ENCODE measurements around the gene SKP1.

The SKP1 gene

DNA sequence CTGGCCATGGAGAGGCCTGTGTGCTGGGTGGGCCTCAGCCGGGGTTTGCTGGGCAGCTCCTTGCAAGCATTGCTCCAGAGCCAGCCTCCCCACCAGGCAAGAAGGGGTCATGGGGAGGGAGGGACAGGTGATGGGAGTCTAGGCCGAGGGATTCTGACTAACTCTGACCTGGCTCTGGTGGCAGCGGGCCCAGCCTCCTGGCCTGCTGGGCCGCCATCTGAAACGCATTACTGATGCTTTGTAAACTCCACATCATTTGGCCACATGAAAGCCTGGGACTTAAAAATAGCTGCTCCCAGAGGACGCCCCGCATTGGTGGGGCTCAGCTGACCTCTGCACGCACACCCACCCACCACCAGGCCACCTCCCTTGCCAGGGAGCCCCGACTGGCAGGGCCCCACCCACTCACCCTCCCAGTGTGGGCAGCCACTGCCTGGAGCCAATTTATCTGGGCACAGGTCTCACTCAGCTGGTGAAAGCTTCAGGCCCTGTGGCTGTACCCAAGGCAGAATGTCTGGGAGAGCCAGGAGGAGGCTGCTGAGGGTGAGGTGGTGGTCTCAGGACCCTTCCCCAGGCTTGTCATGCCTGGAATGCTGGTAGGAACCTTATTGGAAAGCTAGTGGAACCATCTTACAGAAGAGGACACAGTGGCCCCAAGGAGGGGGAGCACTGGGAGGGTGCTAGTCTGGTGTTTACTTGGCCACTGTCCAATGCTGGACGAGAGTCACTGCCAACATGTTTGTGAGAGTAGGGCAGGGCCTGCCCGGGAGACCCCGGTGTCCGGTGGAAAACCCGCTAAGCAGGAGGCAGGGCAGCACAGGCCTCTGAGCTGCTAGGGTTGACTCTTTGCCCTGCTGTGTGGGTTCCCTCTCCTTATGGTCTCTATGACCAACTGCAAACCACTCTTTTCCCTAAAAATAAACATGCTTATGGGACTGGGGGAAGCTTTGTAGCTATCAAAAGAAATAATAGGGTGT, 51.4 kb downstream of the SKP1 start:
- no peak overlapping the region for H3K4me3 ChIP-seq (ENCODE audit: low read length)

DNA sequence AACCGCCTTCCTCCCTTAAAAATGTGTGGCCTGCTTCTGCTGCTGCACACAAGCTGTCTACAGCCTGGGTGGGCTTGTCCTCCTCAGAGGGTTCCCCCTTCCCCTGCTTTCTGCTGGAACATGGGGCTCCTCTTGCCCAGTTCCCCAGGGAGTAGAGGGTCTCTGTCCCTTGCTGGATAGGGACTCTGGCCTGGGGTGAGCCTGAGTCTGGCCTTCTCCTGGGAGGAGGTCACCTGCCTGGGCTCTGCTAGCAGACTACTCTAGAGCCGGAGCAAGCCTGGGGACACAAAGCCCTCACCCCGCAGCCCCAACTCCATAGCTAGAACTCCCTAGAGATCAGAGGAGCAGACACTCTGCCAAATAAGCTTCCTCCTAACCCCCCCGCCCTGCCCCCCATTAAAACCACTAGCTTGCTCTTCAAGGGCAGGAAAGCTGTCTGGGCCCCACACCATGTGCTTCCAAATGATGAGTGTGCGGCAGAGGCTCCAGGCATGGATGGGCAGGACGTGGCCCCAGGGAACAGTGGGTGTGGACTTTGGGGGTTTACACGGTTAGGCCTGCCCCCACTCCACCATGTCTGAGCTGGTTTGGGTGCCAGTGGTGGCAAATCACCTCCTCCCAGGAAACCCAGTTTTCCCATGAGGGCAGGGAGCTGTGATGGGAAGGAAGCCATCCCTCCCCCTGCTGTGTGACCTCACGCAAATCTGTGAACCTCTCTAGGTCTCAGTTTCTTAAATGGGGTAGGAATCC, 52.3 kb downstream of the SKP1 start:
- Histone ChIP-seq H3K4me1 (ENCODE audit: low read length) (peaks cover 16% of the 10 kb centered on the region), H3K9ac (ENCODE audit: low read length) (no peak overlapping the region), H4K20me1 (ENCODE audit: insufficient read depth, low read length) (no peaks in the 10 kb centered on the region), H3K9me3 (replicated peaks; ENCODE audit: insufficient read depth, low read length) (no peaks in the 10 kb centered on the region), H3F3A (ENCODE audit: insufficient read depth, low read length) (no peaks in the 10 kb centered on the region), H3K36me3 (replicated peaks; ENCODE audit: insufficient read depth, low read length) (no peaks in the 10 kb centered on the region), H3K9me2 (replicated peaks; ENCODE audit: insufficient read depth, low read length) (no peaks in the 10 kb centered on the region), H3K79me2 (ENCODE audit: low read length) (no peaks in the 10 kb centered on the region), H3K4me2 (ENCODE audit: low read depth, low read length) (no peak overlapping the region), H2AFZ (ENCODE audit: low read length) (no peak overlapping the region), H3K27me3 (replicated peaks; ENCODE audit: insufficient read depth, low read length) (no peaks in the 10 kb centered on the region), H3K4me3 (ENCODE audit: low read length) (no peak overlapping the region), H3K27ac (ENCODE audit: low read length) (no peak overlapping the region)
- no peak for DNase-seq
- no peak for TF ChIP-seq EZH2phosphoT487 (IDR thresholded peaks at IDR 0.05; ENCODE audit: low read length)
- TF ChIP-seq, protein P1, sequence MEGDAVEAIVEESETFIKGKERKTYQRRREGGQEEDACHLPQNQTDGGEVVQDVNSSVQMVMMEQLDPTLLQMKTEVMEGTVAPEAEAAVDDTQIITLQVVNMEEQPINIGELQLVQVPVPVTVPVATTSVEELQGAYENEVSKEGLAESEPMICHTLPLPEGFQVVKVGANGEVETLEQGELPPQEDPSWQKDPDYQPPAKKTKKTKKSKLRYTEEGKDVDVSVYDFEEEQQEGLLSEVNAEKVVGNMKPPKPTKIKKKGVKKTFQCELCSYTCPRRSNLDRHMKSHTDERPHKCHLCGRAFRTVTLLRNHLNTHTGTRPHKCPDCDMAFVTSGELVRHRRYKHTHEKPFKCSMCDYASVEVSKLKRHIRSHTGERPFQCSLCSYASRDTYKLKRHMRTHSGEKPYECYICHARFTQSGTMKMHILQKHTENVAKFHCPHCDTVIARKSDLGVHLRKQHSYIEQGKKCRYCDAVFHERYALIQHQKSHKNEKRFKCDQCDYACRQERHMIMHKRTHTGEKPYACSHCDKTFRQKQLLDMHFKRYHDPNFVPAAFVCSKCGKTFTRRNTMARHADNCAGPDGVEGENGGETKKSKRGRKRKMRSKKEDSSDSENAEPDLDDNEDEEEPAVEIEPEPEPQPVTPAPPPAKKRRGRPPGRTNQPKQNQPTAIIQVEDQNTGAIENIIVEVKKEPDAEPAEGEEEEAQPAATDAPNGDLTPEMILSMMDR (IDR thresholded peaks at IDR 0.05; ENCODE audit: low read length), result no peak
- TF ChIP-seq EZH2 (optimal IDR thresholded peaks at IDR 0.05; ENCODE audit: low read depth, low read length), result no peak

More for the DNA sequence above, 51.4 kb downstream of the SKP1 start:
- Histone ChIP-seq H2AFZ (ENCODE audit: low read length) (no peak overlapping the region), H3K27me3 (replicated peaks; ENCODE audit: insufficient read depth, low read length) (no peaks in the 10 kb centered on the region), H3K4me1 (ENCODE audit: low read length) (peaks cover 16% of the 10 kb centered on the region), H3K4me2 (ENCODE audit: low read depth, low read length) (no peak overlapping the region), H3K9me3 (replicated peaks; ENCODE audit: insufficient read depth, low read length) (no peaks in the 10 kb centered on the region), H3K36me3 (replicated peaks; ENCODE audit: insufficient read depth, low read length) (no peaks in the 10 kb centered on the region), H4K20me1 (ENCODE audit: insufficient read depth, low read length) (no peaks in the 10 kb centered on the region), H3K27ac (ENCODE audit: low read length) (no peak overlapping the region), H3K9ac (ENCODE audit: low read length) (no peak overlapping the region), H3K79me2 (ENCODE audit: low read length) (no peaks in the 10 kb centered on the region), H3K9me2 (replicated peaks; ENCODE audit: insufficient read depth, low read length) (no peaks in the 10 kb centered on the region), H3F3A (ENCODE audit: insufficient read depth, low read length) (no peaks in the 10 kb centered on the region)
- no peak for TF ChIP-seq EZH2phosphoT487 (IDR thresholded peaks at IDR 0.05; ENCODE audit: low read length)
- TF ChIP-seq, protein P1 (IDR thresholded peaks at IDR 0.05; ENCODE audit: low read length), result no peak
- TF ChIP-seq EZH2 (optimal IDR thresholded peaks at IDR 0.05; ENCODE audit: low read depth, low read length), result no peak
- no peak for DNase-seq

DNA sequence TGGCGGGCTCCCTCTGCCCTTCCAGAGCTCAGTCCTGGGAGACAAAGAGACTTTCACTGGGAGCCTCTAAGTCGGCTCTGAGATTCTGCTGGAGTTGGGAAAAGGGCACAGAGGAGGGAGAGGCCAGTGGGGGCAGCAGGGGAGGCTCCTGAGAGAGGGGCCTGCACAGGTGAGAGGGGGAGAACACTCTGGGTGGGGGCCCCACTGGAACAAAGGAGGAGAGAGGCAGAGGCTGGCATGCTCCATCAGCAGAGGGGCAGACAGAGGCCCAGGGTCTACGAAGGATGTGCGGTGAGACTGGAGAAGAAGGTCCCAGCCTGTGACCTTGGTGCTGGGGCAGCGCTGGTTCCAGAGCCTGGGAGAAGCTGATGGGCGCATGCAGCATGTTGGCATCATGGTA, 53.4 kb downstream of the SKP1 start:
- no peak overlapping the region for H2AFZ ChIP-seq (ENCODE audit: low read length)
- no peaks in the 10 kb centered on the region for H3K9me3 ChIP-seq (replicated peaks; ENCODE audit: insufficient read depth, low read length)
- no peak overlapping the region for H3K27ac ChIP-seq (ENCODE audit: low read length)
- H3K79me2 ChIP-seq (ENCODE audit: low read length), result no peaks in the 10 kb centered on the region
- H3K9me2 ChIP-seq (replicated peaks; ENCODE audit: insufficient read depth, low read length), result no peaks in the 10 kb centered on the region
- peaks cover 16% of the 10 kb centered on the region for H3K4me1 ChIP-seq (ENCODE audit: low read length)
- H3K9ac ChIP-seq (ENCODE audit: low read length), result no peak overlapping the region
- no peaks in the 10 kb centered on the region for H3F3A ChIP-seq (ENCODE audit: insufficient read depth, low read length)
- no peak for DNase-seq
- H4K20me1 ChIP-seq (ENCODE audit: insufficient read depth, low read length), result no peaks in the 10 kb centered on the region
- no peak overlapping the region for H3K4me3 ChIP-seq (ENCODE audit: low read length)
- H3K4me2 ChIP-seq (ENCODE audit: low read depth, low read length), result no peak overlapping the region
- no peak for TF ChIP-seq EZH2phosphoT487 (IDR thresholded peaks at IDR 0.05; ENCODE audit: low read length)
- TF ChIP-seq EZH2 (optimal IDR thresholded peaks at IDR 0.05; ENCODE audit: low read depth, low read length), result no peak
- TF ChIP-seq, protein P1 (IDR thresholded peaks at IDR 0.05; ENCODE audit: low read length), result no peak
- H3K36me3 ChIP-seq (replicated peaks; ENCODE audit: insufficient read depth, low read length), result no peaks in the 10 kb centered on the region
- H3K27me3 ChIP-seq (replicated peaks; ENCODE audit: insufficient read depth, low read length), result no peaks in the 10 kb centered on the region

Measured in MM.1S (cell line).